Esophagus muscularis mucosa (tissue), 4 donors: Measurements from ENCODE around the gene GNAI1.

ENCODE experiments used
- EP300 ChIP-seq: sonication (generic); formaldehyde crosslinking; IDR thresholded peaks from one replicate; pipeline ENCODE4 v1.6.1; 2017; ENCODE audit warnings: antibody characterized with exemption
- POLR2A ChIP-seq: fragments of 450-650 bp; IDR thresholded peaks from one replicate; pipeline ENCODE4 v1.6.1; 2017; ENCODE audit warnings: antibody characterized with exemption, moderate library complexity, mild to moderate bottlenecking, low read depth
- POLR2AphosphoS5 ChIP-seq, 2 donors: sonication (generic); formaldehyde crosslinking; IDR thresholded peaks; one replicate each; pipeline ENCODE4 v1.6.1; 2017; ENCODE audit warnings: antibody characterized with exemption in 2 of 2
- TF ChIP-seq, protein P1 (sequence below), 3 experiments: fragments of 200-600 bp in 2 of 3; fragments of 450-650 bp in 1 of 3; sonication (generic) in 2 of 3; IDR thresholded peaks; one replicate each; pipeline ENCODE4 v1.5.1; 2017 to 2019; ENCODE audit warnings: antibody characterized with exemption in 3 of 3, mild to moderate bottlenecking in 2 of 3, moderate library complexity in 1 of 3

- TF ChIP-seq, protein P1, sequence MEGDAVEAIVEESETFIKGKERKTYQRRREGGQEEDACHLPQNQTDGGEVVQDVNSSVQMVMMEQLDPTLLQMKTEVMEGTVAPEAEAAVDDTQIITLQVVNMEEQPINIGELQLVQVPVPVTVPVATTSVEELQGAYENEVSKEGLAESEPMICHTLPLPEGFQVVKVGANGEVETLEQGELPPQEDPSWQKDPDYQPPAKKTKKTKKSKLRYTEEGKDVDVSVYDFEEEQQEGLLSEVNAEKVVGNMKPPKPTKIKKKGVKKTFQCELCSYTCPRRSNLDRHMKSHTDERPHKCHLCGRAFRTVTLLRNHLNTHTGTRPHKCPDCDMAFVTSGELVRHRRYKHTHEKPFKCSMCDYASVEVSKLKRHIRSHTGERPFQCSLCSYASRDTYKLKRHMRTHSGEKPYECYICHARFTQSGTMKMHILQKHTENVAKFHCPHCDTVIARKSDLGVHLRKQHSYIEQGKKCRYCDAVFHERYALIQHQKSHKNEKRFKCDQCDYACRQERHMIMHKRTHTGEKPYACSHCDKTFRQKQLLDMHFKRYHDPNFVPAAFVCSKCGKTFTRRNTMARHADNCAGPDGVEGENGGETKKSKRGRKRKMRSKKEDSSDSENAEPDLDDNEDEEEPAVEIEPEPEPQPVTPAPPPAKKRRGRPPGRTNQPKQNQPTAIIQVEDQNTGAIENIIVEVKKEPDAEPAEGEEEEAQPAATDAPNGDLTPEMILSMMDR (IDR thresholded peaks at IDR 0.05): no peak
- TF ChIP-seq POLR2AphosphoS5 (IDR thresholded peaks at IDR 0.05) (no peak), POLR2A (no peak), EP300 (no peak)
These were observed 129.2 kb downstream of the GNAI1 start for GRCh38 chr7:80263821-80264220.
